NOMO-1 treated with DMSO at 0.1 percent for 48 hours (cell line): ENCODE measurements around the gene SQSTM1.

Source experiments
- DNase-seq: peaks from one replicate; lab custom pipeline; 2025; ENCODE audit not compliant: unreplicated experiment; lab: John Stamatoyannopoulos, UW

Gene SQSTM1

GRCh38 chr5:179805529-179806249, 15.0 kb upstream of the SQSTM1 start:
- peak; percentile 16 for DNase-seq

- peak; percentile 71 for DNase-seq
Observed at GRCh38 chr5:179806250-179807048, 14.3 kb upstream of the SQSTM1 start, which contains the start of gene MGAT4B. TSS of gene MGAT4B (minus strand) at chr5:179806866. CDS start at chr5:179806583, 283 bp downstream.

DNA sequence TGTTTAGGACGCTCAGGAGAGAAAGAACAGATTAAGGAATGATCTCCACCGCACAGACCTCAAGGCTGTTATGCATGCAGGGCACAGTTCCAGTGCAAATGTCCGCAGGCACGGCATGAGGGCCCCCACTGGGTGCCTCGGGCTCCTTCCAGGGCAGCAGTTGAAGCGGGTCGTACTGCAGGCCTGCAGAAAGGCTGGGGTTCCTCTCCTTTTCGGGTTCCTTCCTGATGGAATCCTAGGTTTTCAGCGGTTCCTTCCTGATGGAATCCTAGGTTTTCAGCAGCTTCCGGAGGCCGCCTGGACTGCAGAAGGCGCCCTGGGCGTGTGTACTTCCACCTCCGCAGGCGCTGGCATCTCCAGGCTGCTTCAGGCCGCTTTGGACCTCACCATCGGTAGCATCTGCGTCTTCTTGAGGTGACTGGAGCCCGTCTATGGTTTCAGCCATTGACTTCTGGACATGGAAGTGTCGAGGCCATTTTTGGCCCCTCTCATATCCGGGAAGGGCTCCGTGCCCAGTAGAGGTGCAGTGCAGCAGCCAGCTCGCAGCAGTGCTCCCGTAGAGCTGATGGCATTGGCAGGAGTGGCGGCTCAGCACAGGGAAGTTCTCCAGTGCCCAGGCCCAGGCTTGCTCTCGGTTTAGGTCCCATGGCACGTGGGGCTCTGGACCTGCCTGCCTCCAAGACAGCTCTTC, 8.4 kb upstream of the SQSTM1 start:
- DNase-seq: no peak

DNA sequence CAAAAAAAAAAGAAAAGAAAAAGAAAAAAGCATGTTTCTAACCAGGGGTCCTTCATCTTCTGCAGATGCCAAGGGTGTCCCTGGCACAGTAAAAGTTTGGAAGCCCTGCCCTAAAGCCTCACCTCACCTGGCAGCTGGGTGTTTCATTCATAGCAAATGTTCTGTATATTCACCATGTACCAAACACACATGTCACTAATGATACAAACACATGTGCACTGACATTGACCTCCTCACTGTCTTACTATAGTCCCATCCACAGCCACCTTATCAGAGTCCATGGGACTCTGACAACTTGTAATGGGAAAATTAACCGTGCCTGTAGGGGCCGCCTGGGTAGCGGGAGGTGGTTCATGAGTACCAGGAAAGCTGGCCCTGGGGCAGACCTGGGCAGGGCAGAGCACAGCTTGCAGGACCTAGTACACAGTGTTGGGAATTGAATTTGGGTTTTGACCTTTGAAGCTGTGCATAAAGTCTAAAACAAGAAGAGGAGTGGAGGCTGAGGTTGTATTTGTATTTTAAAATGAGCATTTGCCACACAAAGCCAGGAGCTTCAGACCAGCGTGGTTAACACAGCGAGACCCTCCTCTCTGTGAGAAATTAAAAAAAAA, 7.6 kb upstream of the SQSTM1 start:
- DNase-seq: no peak

DNA sequence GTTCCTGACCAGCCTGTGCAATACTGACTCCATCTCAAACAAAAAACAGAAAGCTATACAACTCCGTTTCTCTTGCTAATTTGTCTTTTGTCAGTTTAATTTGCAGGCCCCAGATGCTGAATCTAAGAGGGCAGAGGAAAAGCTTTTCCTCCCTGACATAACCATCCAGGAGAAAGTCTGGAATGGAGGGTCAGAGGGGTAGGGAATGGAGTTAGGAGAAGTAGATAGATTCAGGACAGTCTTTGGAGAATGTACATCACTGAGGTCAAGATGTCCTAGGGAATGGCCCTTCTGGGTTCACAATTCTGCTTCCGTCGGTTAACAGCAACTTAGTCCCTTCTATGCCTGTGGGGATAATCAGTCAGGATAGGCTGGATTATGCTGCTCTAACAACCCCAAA, 6.6 kb upstream of the SQSTM1 start:
- no peak for DNase-seq

- DNase-seq: no peak
Observed at GRCh38 chr5:179815491-179816249, 5.0 kb upstream of the SQSTM1 start.

- DNase-seq: no peak
Observed at GRCh38 chr5:179816401-179816795, 4.3 kb upstream of the SQSTM1 start.

- DNase-seq: no peak
Observed at GRCh38 chr5:179816796-179817469, 3.8 kb upstream of the SQSTM1 start.

DNA sequence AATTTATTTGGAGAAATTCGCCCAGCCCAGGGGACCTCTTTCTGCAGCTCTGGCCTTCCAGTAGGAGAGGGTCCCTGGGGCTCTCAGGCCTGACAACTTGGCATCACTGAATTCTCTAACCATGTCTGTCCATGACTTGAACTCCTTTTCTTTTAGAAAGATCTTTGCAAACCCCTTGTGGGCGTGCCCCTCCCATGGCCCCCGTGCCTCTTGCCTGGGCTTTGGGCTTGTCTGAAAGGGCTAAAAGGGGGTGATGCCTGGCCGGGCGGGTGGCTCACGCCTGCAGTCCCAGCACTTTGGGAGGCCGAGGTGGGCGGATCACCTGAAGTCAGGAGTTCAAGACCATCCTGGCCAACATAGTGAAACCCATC, 3.2 kb upstream of the SQSTM1 start:
- DNase-seq: no peak

GRCh38 chr5:179817890-179818745, 2.6 kb upstream of the SQSTM1 start:
- DNase-seq: no peak

GRCh38 chr5:179818746-179819295, 1.9 kb upstream of the SQSTM1 start:
- peak; percentile 93 for DNase-seq

GRCh38 chr5:179819296-179820126, 1.2 kb upstream of the SQSTM1 start:
- peak; percentile 58 for DNase-seq

DNA sequence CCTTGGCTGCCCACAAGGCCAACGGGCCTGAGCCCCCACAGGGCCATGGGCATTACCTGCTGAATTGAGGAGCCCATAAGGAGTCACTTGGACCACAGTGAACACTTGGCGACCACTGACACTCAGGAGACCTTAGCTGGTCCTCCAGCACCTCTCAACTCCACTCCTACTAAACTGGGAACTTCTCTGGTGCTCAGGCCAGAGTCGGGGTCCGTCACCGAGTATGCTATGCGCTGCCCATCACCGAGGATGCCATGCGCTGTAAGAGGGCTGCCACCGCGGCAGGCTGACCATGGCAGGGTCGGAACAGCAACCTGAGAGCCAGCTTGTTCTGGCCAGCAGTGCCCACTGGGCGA, 600 bp upstream of the SQSTM1 start:
- no peak for DNase-seq

DNA sequence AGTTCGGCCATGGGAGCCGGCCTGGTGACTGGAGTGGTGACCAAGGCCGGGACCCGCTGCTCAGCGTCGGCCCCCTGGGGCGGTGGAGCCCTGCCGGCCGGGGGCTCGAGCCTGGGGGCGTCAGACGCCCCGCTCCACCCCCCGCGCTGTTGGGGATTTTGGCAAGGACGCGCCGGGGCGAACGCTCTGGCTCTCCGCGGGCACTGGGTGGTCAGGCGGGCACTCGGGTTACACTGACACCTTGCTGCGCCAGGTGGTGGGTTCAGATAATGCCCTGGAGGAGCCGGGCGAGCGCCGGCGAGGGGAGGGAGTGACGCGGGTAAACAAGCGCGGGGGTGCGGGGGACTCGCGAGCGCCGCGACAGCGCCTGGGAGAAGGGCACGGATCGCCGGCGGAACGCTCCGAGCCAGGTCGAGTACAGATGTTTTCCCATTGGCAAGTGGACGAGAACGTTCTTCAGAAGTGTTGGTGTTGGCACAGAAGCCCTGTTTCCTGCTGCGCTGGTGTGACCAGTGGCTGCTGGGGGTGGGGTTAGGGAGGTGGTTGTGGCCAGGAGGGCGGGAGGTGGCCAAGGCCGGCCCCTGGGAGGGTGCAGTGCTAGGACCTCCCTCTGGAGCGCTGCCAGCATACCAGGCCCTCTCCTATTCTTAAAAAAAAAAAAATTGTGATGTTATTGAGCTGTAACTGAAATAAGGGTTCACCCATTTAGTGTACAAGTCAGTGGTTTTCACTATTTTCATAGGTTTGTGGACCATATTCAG, 773 bp downstream of the SQSTM1 start:
- DNase-seq: peak; percentile 84

DNA sequence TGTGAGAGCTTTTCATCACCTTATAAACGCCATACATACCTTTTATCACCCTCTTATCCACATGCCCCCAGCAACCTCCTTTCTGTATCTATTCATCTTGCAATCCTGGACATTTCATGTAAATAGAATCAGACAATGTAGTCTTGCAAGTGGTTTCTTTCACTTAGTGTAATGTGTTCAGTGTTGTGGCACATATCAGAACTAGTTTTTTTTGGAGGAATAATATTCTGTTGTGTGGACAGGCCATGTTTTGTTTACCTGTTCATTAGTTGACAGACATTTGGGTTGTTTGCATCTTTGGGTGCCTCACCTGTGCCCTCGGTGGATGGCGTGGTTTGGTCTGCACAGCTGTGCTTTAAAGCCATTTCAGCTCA, 1.3 kb downstream of the SQSTM1 start:
- no peak for DNase-seq

DNA sequence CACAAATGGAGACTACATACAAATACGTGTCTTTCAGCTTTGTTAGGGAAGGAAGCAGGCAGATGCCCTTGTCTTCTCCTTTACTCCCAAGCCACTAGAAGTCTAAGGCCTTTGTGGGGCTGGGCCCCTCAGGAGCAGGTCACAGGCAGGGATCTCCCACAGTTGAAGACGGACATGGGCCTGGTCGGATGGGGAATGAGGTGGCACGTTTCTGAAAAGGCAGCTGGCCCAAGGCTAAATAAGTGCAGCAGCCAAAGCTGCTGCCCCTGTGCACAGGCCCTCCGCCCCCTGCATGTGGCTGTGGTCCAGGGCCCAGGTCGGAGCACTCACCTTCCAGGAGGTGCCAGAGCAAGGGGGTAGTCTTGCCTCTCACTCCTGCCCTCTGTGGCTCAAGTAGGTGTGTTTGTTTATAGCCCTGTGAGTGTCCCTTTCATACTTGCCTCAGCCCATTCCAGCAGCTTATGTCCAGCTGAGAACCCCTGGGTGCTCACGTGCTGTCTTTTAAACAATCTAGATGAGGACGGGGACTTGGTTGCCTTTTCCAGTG, 1.8 kb downstream of the SQSTM1 start:
- no peak for DNase-seq
